Measurements from ENCODE around the gene LIPA.

The LIPA gene

DNA sequence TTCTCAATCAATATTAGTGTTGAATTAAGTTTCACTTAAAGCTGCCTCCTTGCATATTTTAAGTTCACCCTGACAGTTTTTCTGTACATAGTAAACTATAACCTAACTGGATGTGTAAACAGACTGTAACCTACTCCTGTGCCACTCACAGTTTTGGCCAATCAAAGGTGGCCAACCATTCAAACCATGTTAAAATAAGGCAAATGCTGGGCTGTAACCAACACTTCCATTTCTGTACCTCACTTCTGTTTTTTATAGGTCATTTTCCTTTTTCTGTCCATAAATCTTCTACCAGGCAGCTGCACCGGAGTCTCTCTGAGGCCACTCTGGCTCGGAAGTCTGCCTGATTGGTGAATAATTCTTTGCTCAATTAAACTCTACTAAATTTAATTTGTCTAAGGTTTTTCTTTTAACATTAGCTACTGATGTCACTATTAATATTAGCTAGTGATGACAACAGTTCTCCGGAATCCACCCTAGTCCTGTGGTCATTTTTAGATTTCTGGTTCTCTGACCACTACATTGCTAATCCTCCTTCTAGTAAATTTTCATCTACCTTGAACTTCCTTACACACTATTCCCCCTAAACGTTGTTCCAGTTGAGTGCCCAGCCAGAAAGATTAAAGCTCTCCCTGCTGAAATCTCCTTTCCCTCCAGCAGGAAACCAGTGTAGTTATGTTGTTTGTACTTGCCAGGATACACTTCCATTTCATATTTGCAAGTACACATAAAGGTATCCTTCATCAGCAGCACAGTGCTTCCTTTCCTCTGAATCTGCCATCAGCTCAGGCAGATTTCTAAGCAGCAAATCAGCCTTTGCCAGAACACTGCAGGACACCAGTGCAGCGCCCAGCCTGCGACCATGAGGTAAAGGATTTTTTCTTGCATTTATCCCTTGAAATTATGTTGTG is 31.7 kb upstream of the LIPA start:
- no peaks in the 10 kb centered on the region for H3K27me3 ChIP-seq (ENCODE audit: control insufficient read depth, insufficient read depth, low read length)
- no peak overlapping the region for H3K9ac ChIP-seq (ENCODE audit: low read length)

DNA sequence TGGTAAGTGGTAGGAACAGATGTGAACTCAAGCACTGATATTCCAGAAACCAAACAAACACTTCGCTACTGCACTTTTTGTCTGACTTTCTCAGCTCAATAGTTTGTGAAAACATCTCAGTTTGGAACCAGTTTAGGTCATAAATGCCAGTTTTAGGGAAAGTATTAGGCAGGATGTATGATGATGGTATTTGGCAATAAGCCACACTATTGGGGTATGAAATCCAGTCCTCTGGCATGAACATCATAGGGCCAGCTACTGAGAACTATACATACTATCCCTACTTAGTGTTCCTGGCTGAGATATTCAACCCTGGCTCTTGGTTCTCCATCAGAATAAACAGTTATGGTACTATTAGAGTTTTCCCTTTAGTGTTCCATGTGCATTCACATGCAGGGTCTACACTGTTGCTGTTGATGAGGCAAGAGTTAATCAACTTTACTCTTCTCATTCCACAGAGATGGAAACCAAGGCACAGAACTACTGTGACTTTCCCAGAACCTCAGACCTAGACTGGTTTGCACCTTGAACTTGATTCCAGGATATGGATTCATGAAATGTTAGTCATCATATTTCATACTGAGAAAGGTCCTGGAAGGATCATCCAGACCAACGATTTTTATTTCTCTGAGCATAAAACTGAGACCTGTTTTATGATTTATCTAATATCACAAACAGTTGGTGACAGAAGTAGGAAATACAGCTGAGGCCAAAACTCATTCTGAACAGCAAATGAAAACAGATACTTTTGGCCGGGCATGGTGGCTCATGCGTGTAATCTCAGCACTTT is 30.2 kb upstream of the LIPA start:
- Histone ChIP-seq H3K9ac (ENCODE audit: low read length) (no peak overlapping the region), H3K36me3 (ENCODE audit: control insufficient read depth, low read depth, low read length) (no peaks in the 10 kb centered on the region), H3K4me3 (ENCODE audit: low read length) (no peak overlapping the region), H3K4me1 (ENCODE audit: control insufficient read depth, low read depth, low read length) (peaks cover 24% of the 10 kb centered on the region), H3K9me3 (ENCODE audit: control insufficient read depth, low read depth, low read length) (no peaks in the 10 kb centered on the region), H3K27me3 (ENCODE audit: control insufficient read depth, insufficient read depth, low read length) (no peaks in the 10 kb centered on the region), H3K27ac (ENCODE audit: low read length) (no peak overlapping the region)

More for the DNA sequence above, 31.7 kb upstream of the LIPA start:
- Histone ChIP-seq H3K9me3 (ENCODE audit: control insufficient read depth, low read depth, low read length) (no peaks in the 10 kb centered on the region), H3K36me3 (ENCODE audit: control insufficient read depth, low read depth, low read length) (no peaks in the 10 kb centered on the region), H3K4me3 (ENCODE audit: low read length) (no peak overlapping the region), H3K27ac (ENCODE audit: low read length) (peak overlapping the region; percentile 15), H3K4me1 (ENCODE audit: control insufficient read depth, low read depth, low read length) (peaks cover 24% of the 10 kb centered on the region)

GRCh38 chr10:89280508-89280907 is 28.9 kb upstream of the LIPA start:
- Histone ChIP-seq H3K9ac (ENCODE audit: low read length) (no peak overlapping the region), H3K27me3 (ENCODE audit: control insufficient read depth, insufficient read depth, low read length) (no peaks in the 10 kb centered on the region), H3K36me3 (ENCODE audit: control insufficient read depth, low read depth, low read length) (no peaks in the 10 kb centered on the region), H3K27ac (ENCODE audit: low read length) (no peak overlapping the region), H3K4me3 (ENCODE audit: low read length) (no peak overlapping the region), H3K4me1 (ENCODE audit: control insufficient read depth, low read depth, low read length) (peaks cover 24% of the 10 kb centered on the region), H3K9me3 (ENCODE audit: control insufficient read depth, low read depth, low read length) (no peaks in the 10 kb centered on the region)

DNA sequence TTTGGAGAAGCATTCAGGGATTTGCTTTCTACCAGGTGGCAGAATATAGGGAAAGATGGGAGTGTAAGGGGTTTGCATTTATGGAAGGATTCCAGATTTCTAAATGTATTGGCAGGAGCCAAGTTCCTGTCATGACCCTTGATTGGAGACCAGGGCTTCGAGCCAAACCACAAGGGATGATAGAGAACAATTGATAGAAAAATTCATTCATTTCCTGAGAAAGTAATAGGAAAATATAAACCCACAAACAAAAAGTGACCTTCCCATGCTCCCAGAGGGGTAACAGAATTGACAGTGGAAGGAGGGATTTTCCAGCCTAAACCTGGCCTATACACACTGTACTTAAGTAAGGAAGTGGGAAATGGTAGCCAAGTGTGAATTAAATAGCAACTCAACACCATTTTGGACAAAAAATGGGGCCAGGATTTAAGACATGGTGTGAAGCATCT is 27.9 kb upstream of the LIPA start:
- no peak overlapping the region for H3K9ac ChIP-seq (ENCODE audit: low read length)

GRCh38 chr10:89278900-89279392 is 27.4 kb upstream of the LIPA start:
- peaks cover 11% of the 10 kb centered on the region for H3K4me1 ChIP-seq (ENCODE audit: control insufficient read depth, low read depth, low read length)
- H3K9ac ChIP-seq (ENCODE audit: low read length): no peak overlapping the region
- no peaks in the 10 kb centered on the region for H3K27me3 ChIP-seq (ENCODE audit: control insufficient read depth, insufficient read depth, low read length)
- no peak overlapping the region for H3K27ac ChIP-seq (ENCODE audit: low read length)
- H3K4me3 ChIP-seq (ENCODE audit: low read length): no peak overlapping the region
- H3K36me3 ChIP-seq (ENCODE audit: control insufficient read depth, low read depth, low read length): no peaks in the 10 kb centered on the region
- no peaks in the 10 kb centered on the region for H3K9me3 ChIP-seq (ENCODE audit: control insufficient read depth, low read depth, low read length)

More for the DNA sequence above, 27.9 kb upstream of the LIPA start:
- no peak overlapping the region for H3K27ac ChIP-seq (ENCODE audit: low read length)
- H3K27me3 ChIP-seq (ENCODE audit: control insufficient read depth, insufficient read depth, low read length): no peaks in the 10 kb centered on the region
- H3K9me3 ChIP-seq (ENCODE audit: control insufficient read depth, low read depth, low read length): no peaks in the 10 kb centered on the region
- H3K36me3 ChIP-seq (ENCODE audit: control insufficient read depth, low read depth, low read length): no peaks in the 10 kb centered on the region
- no peak overlapping the region for H3K4me3 ChIP-seq (ENCODE audit: low read length)
- H3K4me1 ChIP-seq (ENCODE audit: control insufficient read depth, low read depth, low read length): peaks cover 16% of the 10 kb centered on the region

GRCh38 chr10:89278034-89278535 is 26.5 kb upstream of the LIPA start:
- Histone ChIP-seq H3K9me3 (ENCODE audit: control insufficient read depth, low read depth, low read length) (no peaks in the 10 kb centered on the region), H3K27ac (ENCODE audit: low read length) (no peak overlapping the region), H3K27me3 (ENCODE audit: control insufficient read depth, insufficient read depth, low read length) (no peaks in the 10 kb centered on the region), H3K36me3 (ENCODE audit: control insufficient read depth, low read depth, low read length) (no peaks in the 10 kb centered on the region), H3K4me3 (ENCODE audit: low read length) (no peak overlapping the region), H3K9ac (ENCODE audit: low read length) (no peak overlapping the region), H3K4me1 (ENCODE audit: control insufficient read depth, low read depth, low read length) (peaks cover 4% of the 10 kb centered on the region)

DNA sequence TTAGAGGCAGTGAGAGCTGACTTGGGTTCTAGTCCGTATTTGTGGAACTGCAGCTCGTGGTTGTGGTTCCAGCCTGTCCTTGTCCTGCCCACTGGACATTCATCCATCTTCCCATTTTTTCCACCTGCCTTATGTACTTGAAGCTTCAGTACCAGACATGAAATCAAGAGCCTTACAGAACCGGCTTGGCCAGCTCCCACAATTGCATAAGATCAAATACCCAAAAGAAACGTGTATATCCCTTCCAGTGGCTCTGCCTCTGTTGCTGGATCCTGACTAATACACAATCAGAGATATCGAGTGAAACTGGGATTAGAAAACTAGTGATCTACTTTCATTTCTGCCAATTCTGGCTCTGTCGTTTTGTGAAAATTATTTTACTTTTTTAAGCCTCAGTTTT is 23.8 kb upstream of the LIPA start:
- Histone ChIP-seq H3K9ac (ENCODE audit: low read length) (no peak overlapping the region), H3K4me1 (ENCODE audit: control insufficient read depth, low read depth, low read length) (peaks cover 2% of the 10 kb centered on the region), H3K9me3 (ENCODE audit: control insufficient read depth, low read depth, low read length) (no peaks in the 10 kb centered on the region), H3K36me3 (ENCODE audit: control insufficient read depth, low read depth, low read length) (no peaks in the 10 kb centered on the region), H3K27ac (ENCODE audit: low read length) (no peak overlapping the region), H3K4me3 (ENCODE audit: low read length) (no peak overlapping the region), H3K27me3 (ENCODE audit: control insufficient read depth, insufficient read depth, low read length) (no peaks in the 10 kb centered on the region)

DNA sequence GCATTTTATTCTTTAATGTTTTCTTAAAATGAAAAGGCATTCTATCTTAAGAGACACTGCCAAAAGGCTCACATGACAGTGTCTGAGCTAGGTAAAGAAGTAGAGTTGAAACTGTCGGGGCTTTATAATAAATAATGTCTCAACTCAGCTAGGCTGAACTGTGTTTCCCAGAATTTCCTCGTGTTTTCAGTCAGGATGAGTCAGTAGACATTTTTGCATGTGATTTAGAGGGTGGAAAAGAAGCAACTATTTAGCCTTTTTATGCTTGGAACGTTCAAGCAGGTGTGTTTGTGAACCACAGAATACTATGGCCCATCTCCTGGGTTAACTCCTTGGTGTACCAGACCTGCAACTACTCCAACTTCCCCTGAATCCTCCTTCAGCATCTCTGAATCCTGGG is 23.4 kb upstream of the LIPA start:
- Histone ChIP-seq H3K27ac (ENCODE audit: low read length) (no peak overlapping the region), H3K36me3 (ENCODE audit: control insufficient read depth, low read depth, low read length) (no peaks in the 10 kb centered on the region), H3K9ac (ENCODE audit: low read length) (no peak overlapping the region), H3K4me1 (ENCODE audit: control insufficient read depth, low read depth, low read length) (no peaks in the 10 kb centered on the region), H3K9me3 (ENCODE audit: control insufficient read depth, low read depth, low read length) (no peaks in the 10 kb centered on the region), H3K4me3 (ENCODE audit: low read length) (no peak overlapping the region), H3K27me3 (ENCODE audit: control insufficient read depth, insufficient read depth, low read length) (no peaks in the 10 kb centered on the region)

- no peaks in the 10 kb centered on the region for H3K27me3 ChIP-seq (ENCODE audit: control insufficient read depth, insufficient read depth, low read length)
These were observed 22.1 kb upstream of the LIPA start for GRCh38 chr10:89273680-89274079.

DNA sequence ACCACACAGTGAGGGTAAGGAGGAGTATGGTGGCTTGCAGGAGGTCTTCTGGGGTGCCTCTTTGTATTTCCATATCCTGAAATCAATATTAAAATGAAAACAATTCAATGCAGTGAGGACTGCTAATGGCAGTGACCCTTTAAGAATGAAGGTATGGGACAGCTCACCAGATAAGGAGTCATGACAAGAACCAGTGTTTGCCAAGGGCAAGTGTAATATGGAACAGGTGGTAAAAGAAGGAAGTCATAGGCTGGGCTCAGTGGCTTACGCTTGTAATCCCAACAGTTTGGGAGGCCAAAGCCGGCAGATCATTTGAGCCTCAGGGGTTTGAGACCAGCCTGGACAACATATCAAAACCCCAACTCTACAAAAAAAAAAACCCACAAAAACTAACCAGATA is 20.0 kb upstream of the LIPA start:
- H3K4me3 ChIP-seq (ENCODE audit: low read length): no peak overlapping the region
- H3K9ac ChIP-seq (ENCODE audit: low read length): no peak overlapping the region
- no peaks in the 10 kb centered on the region for H3K36me3 ChIP-seq (ENCODE audit: control insufficient read depth, low read depth, low read length)
- H3K27ac ChIP-seq (ENCODE audit: low read length): no peak overlapping the region
- no peaks in the 10 kb centered on the region for H3K27me3 ChIP-seq (ENCODE audit: control insufficient read depth, insufficient read depth, low read length)
- H3K9me3 ChIP-seq (ENCODE audit: control insufficient read depth, low read depth, low read length): no peaks in the 10 kb centered on the region
- no peaks in the 10 kb centered on the region for H3K4me1 ChIP-seq (ENCODE audit: control insufficient read depth, low read depth, low read length)

More at GRCh38 chr10:89273680-89274079, 22.1 kb upstream of the LIPA start:
- no peaks in the 10 kb centered on the region for H3K36me3 ChIP-seq (ENCODE audit: control insufficient read depth, low read depth, low read length)
- no peaks in the 10 kb centered on the region for H3K4me1 ChIP-seq (ENCODE audit: control insufficient read depth, low read depth, low read length)
- H3K27ac ChIP-seq (ENCODE audit: low read length): no peak overlapping the region
- H3K9ac ChIP-seq (ENCODE audit: low read length): no peak overlapping the region
- no peaks in the 10 kb centered on the region for H3K9me3 ChIP-seq (ENCODE audit: control insufficient read depth, low read depth, low read length)
- H3K4me3 ChIP-seq (ENCODE audit: low read length): no peak overlapping the region

- no peak overlapping the region for H3K9ac ChIP-seq (ENCODE audit: low read length)
- H3K4me3 ChIP-seq (ENCODE audit: low read length): no peak overlapping the region
- H3K27ac ChIP-seq (ENCODE audit: low read length): no peak overlapping the region
- no peaks in the 10 kb centered on the region for H3K4me1 ChIP-seq (ENCODE audit: control insufficient read depth, low read depth, low read length)
- H3K27me3 ChIP-seq (ENCODE audit: control insufficient read depth, insufficient read depth, low read length): no peaks in the 10 kb centered on the region
- no peaks in the 10 kb centered on the region for H3K9me3 ChIP-seq (ENCODE audit: control insufficient read depth, low read depth, low read length)
- H3K36me3 ChIP-seq (ENCODE audit: control insufficient read depth, low read depth, low read length): no peaks in the 10 kb centered on the region
These were observed 18.5 kb upstream of the LIPA start for GRCh38 chr10:89270153-89270483.

All from iPS-18a (cell line).